Neural cell (in vitro differentiated cells): ENCODE data around the gene RGP1. TPM values are rescaled to one million over a fixed set of nuclear protein-coding genes. Genes with fewer than 3 reads are reported as not detected.

Experiments used
- H2AFZ ChIP-seq: fragments of 200-600, 300-800 bp; sonication (generic), shearing (Covaris generic); 2 replicates; pipeline ENCODE4 v1.6.0; 2014; ENCODE audit warnings: low read depth, mild to moderate bottlenecking, antibody characterized with exemption, low read length, moderate library complexity
- H3F3A ChIP-seq: fragments of 200-600 bp; shearing (Covaris generic); 2 replicates; pipeline ENCODE4 v1.6.1; 2016; ENCODE audit warnings: mild to moderate bottlenecking, moderate library complexity, mixed read lengths, antibody characterized with exemption, low read length; ENCODE audit not compliant: insufficient read depth, poor library complexity, severe bottlenecking
- H3K27ac ChIP-seq: fragments of 200-600, 300-800 bp; sonication (generic), shearing (Covaris generic); 2 replicates; pipeline ENCODE4 v1.5.1; 2014; ENCODE audit warnings: mild to moderate bottlenecking, low read length, moderate library complexity
- H3K27me3 ChIP-seq: fragments of 300-800, 200-600 bp; sonication (generic), shearing (Covaris generic); 2 replicates; pipeline ENCODE4 v1.6.0; 2014; ENCODE audit warnings: mild to moderate bottlenecking, low read depth, low read length, moderate library complexity; ENCODE audit not compliant: insufficient read depth
- H3K36me3 ChIP-seq: fragments of 300-800, 200-600 bp; sonication (generic), shearing (Covaris generic); 2 replicates; pipeline ENCODE4 v1.5.1; 2014; ENCODE audit warnings: mild to moderate bottlenecking, antibody characterized with exemption, low read length, moderate library complexity; ENCODE audit not compliant: insufficient read depth
- H3K4me2 ChIP-seq: fragments of 300-800, 200-600 bp; sonication (generic), shearing (Covaris generic); 2 replicates; pipeline ENCODE4 v1.6.0; 2014; ENCODE audit warnings: mild to moderate bottlenecking, low read length
- H3K4me3 ChIP-seq: fragments of 300-800, 200-600 bp; sonication (generic), shearing (Covaris generic); 2 replicates; pipeline ENCODE4 v1.5.1; 2014; ENCODE audit warnings: mild to moderate bottlenecking, low read length, moderate library complexity
- H3K79me2 ChIP-seq: fragments of 200-600 bp; shearing (Covaris generic); replicated peaks from 2 replicates; pipeline ENCODE4 v1.6.0; 2014; ENCODE audit warnings: mild to moderate bottlenecking, low read length, moderate library complexity; ENCODE audit not compliant: insufficient read depth
- H3K9ac ChIP-seq: fragments of 300-800, 200-600 bp; sonication (generic), shearing (Covaris generic); 2 replicates; pipeline ENCODE4 v1.6.1; 2016; ENCODE audit warnings: mild to moderate bottlenecking, low read length, mixed read lengths
- H3K9me2 ChIP-seq: fragments of 200-600 bp; shearing (Covaris generic); 2 replicates; pipeline ENCODE4 v1.6.1; 2016; ENCODE audit warnings: mild to moderate bottlenecking, low read length, mixed read lengths; ENCODE audit not compliant: insufficient read depth
- H3K9me3 ChIP-seq: fragments of 200-600, 300-800 bp; sonication (generic), shearing (Covaris generic); 2 replicates; pipeline ENCODE4 v1.6.1; 2016; ENCODE audit warnings: mild to moderate bottlenecking, mixed run types, low read length, moderate library complexity, mixed read lengths
- H4K20me1 ChIP-seq: fragments of 200-600 bp; shearing (Covaris generic); 2 replicates; pipeline ENCODE4 v1.6.1; 2016; ENCODE audit warnings: mild to moderate bottlenecking, mixed run types; ENCODE audit not compliant: insufficient read depth
- EP300 ChIP-seq: fragments of 450-650 bp; conservative IDR thresholded peaks from 2 replicates; pipeline ENCODE4 v1.6.1; 2014; ENCODE audit warnings: antibody characterized with exemption, mild to moderate bottlenecking, moderate library complexity; ENCODE audit not compliant: poor library complexity, severe bottlenecking
- EZH2 ChIP-seq: fragments of 200-600, 300-800 bp; shearing (Covaris generic), sonication (generic); IDR thresholded peaks from 2 replicates; pipeline ENCODE4 v1.6.1; 2014; ENCODE audit warnings: antibody characterized with exemption, low read length, borderline replicate concordance, mild to moderate bottlenecking; ENCODE audit not compliant: insufficient read depth, poor library complexity, severe bottlenecking
- MXI1 ChIP-seq: fragments of 450-650 bp; conservative IDR thresholded peaks from 2 replicates; pipeline ENCODE4 v1.6.1; 2014; ENCODE audit warnings: antibody characterized with exemption, mild to moderate bottlenecking; ENCODE audit not compliant: poor library complexity, severe bottlenecking
- POLR2AphosphoS5 ChIP-seq: IDR thresholded peaks from 2 replicates; pipeline ENCODE4 v1.6.1; 2012
- RAD21 ChIP-seq: fragments of 450-650 bp; conservative IDR thresholded peaks from 2 replicates; pipeline ENCODE4 v1.6.1; 2014; ENCODE audit warnings: antibody characterized with exemption, mild to moderate bottlenecking, moderate library complexity
- SMC3 ChIP-seq: fragments of 450-650 bp; conservative IDR thresholded peaks from 2 replicates; pipeline ENCODE4 v1.6.1; 2014; ENCODE audit warnings: antibody characterized with exemption, mild to moderate bottlenecking, moderate library complexity; ENCODE audit not compliant: poor library complexity
- TAF1 ChIP-seq: IDR thresholded peaks from 2 replicates; pipeline ENCODE4 v1.6.1; 2012; ENCODE audit warnings: low read depth
- polyA plus RNA-seq: library from polyadenylated mRNA; depleted of rRNA; stranded (reverse); fragments of >200 nt; gene quantifications from 2 replicates; pipeline ENCODE4 v1.2.3, GENCODE V29; 2014
- TF ChIP-seq, protein P1 (sequence below): fragments of 450-650 bp; IDR thresholded peaks from 2 replicates; pipeline ENCODE4 v1.5.1; 2014; ENCODE audit warnings: antibody characterized with exemption, mild to moderate bottlenecking, moderate library complexity; ENCODE audit not compliant: poor library complexity, severe bottlenecking
- TF ChIP-seq, protein P2 (sequence below): IDR thresholded peaks from 2 replicates; pipeline ENCODE4 v1.6.1; 2012; ENCODE audit warnings: borderline replicate concordance

Gene RGP1
- polyA plus RNA-seq, 1 donor from 2014 or later, result 8.1 TPM

DNA sequence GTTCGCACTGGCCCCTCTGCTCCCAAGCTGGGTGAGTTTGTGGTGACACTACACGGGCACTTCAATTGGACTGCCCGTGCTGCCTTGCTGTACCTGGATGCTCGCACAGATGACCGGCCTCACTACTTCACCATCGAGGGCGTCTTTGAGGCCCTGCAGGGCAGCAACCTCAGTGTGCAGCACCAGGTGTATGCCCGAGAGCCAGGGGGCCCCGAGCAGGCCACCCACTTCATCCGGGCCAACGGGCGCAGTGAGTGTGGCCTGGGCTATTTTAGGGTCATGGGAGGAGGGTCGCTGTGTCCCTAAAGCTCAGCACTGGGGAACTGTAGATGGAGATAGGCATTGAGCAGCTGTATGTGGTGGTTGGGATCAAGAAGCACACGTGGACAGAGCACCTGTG is 43.7 kb downstream of the RGP1 start:
- Histone ChIP-seq H3K27me3 (no peaks in the 10 kb centered on the region), H3K4me3 (no peak overlapping the region), H4K20me1 (no peaks in the 10 kb centered on the region), H3K27ac (no peak overlapping the region), H3K9ac (no peak overlapping the region), H2AFZ (no peak overlapping the region), H3K9me3 (no peaks in the 10 kb centered on the region), H3K79me2 (no peaks in the 10 kb centered on the region), H3K4me2 (no peak overlapping the region), H3K36me3 (no peaks in the 10 kb centered on the region), H3K9me2 (no peaks in the 10 kb centered on the region), H3F3A (no peaks in the 10 kb centered on the region)
- no peak for TF ChIP-seq TAF1
- TF ChIP-seq POLR2AphosphoS5, result no peak
- no peak for TF ChIP-seq MXI1
- TF ChIP-seq, protein P1, sequence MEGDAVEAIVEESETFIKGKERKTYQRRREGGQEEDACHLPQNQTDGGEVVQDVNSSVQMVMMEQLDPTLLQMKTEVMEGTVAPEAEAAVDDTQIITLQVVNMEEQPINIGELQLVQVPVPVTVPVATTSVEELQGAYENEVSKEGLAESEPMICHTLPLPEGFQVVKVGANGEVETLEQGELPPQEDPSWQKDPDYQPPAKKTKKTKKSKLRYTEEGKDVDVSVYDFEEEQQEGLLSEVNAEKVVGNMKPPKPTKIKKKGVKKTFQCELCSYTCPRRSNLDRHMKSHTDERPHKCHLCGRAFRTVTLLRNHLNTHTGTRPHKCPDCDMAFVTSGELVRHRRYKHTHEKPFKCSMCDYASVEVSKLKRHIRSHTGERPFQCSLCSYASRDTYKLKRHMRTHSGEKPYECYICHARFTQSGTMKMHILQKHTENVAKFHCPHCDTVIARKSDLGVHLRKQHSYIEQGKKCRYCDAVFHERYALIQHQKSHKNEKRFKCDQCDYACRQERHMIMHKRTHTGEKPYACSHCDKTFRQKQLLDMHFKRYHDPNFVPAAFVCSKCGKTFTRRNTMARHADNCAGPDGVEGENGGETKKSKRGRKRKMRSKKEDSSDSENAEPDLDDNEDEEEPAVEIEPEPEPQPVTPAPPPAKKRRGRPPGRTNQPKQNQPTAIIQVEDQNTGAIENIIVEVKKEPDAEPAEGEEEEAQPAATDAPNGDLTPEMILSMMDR, result no peak
- no peak for TF ChIP-seq RAD21
- no peak for TF ChIP-seq EZH2
- TF ChIP-seq, protein P2, sequence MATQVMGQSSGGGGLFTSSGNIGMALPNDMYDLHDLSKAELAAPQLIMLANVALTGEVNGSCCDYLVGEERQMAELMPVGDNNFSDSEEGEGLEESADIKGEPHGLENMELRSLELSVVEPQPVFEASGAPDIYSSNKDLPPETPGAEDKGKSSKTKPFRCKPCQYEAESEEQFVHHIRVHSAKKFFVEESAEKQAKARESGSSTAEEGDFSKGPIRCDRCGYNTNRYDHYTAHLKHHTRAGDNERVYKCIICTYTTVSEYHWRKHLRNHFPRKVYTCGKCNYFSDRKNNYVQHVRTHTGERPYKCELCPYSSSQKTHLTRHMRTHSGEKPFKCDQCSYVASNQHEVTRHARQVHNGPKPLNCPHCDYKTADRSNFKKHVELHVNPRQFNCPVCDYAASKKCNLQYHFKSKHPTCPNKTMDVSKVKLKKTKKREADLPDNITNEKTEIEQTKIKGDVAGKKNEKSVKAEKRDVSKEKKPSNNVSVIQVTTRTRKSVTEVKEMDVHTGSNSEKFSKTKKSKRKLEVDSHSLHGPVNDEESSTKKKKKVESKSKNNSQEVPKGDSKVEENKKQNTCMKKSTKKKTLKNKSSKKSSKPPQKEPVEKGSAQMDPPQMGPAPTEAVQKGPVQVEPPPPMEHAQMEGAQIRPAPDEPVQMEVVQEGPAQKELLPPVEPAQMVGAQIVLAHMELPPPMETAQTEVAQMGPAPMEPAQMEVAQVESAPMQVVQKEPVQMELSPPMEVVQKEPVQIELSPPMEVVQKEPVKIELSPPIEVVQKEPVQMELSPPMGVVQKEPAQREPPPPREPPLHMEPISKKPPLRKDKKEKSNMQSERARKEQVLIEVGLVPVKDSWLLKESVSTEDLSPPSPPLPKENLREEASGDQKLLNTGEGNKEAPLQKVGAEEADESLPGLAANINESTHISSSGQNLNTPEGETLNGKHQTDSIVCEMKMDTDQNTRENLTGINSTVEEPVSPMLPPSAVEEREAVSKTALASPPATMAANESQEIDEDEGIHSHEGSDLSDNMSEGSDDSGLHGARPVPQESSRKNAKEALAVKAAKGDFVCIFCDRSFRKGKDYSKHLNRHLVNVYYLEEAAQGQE, result no peak
- TF ChIP-seq SMC3, result no peak
- no peak for TF ChIP-seq EP300

DNA sequence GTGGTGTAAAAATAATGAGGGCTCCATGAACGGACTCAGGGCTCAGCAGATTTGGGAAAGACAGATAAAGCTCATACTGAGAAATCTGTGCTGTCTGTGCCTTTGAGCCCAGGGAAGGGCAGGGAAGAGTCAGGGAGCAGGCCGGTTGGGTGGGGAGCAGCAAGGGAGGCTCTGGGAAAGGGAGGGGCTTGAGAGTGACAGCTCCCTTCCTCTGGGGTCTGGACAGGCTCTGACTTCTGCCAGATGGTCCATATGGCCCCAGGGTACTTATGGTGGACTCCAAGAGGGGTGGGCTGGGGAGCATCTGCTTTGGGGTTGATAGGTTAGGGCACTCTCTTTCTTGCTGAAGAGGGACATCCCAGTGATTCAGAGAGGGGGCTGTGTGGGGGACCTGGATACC is 44.4 kb downstream of the RGP1 start:
- Histone ChIP-seq H3K36me3 (no peaks in the 10 kb centered on the region), H3F3A (no peaks in the 10 kb centered on the region), H3K9me3 (no peaks in the 10 kb centered on the region), H3K9ac (no peak overlapping the region), H3K27me3 (no peaks in the 10 kb centered on the region), H3K4me2 (no peak overlapping the region), H2AFZ (no peak overlapping the region), H3K9me2 (no peaks in the 10 kb centered on the region), H4K20me1 (no peaks in the 10 kb centered on the region), H3K27ac (no peak overlapping the region), H3K4me3 (no peak overlapping the region), H3K79me2 (no peaks in the 10 kb centered on the region)
- TF ChIP-seq MXI1 (no peak), EZH2 (no peak), RAD21 (no peak), POLR2AphosphoS5 (no peak), TAF1 (no peak), EP300 (no peak)
- TF ChIP-seq, protein P2, result no peak
